H1 (cell line): Measurements from ENCODE around the gene ADH1C. TPM values are rescaled to one million over a fixed set of nuclear protein-coding genes. Genes with fewer than 3 reads are reported as not detected.

Experiments
- ASH2L ChIP-seq: fragments of 200-600, 300-600 bp; sonication (generic); IDR thresholded peaks from one replicate; pipeline ENCODE4 v1.7.1; 2017; ENCODE audit warnings: low read length
- FOSL1 ChIP-seq: IDR thresholded peaks from 2 replicates; pipeline ENCODE4 v1.6.1; 2011; ENCODE audit warnings: mild to moderate bottlenecking, low read depth, low read length, moderate library complexity; ENCODE audit not compliant: insufficient read depth
- GTF2F1 ChIP-seq: IDR thresholded peaks from 2 replicates; pipeline ENCODE4 v1.6.1; 2012; ENCODE audit warnings: low read depth, low read length, improper control_type of control experiment, borderline replicate concordance
- HDAC6 ChIP-seq: IDR thresholded peaks from one replicate; pipeline ENCODE4 v1.7.1; 2012; ENCODE audit warnings: low read depth, mild to moderate bottlenecking, inconsistent platforms, low read length, moderate library complexity
- JUN ChIP-seq: IDR thresholded peaks from 2 replicates; pipeline ENCODE4 v1.6.1; 2011; ENCODE audit warnings: low read depth, mild to moderate bottlenecking, improper control_type of control experiment, low read length
- POLR2A ChIP-seq, 2 experiments: IDR thresholded peaks; 1 replicate in 1 of 2; 2 replicates in 1 of 2; pipeline ENCODE4 v1.6.1; 2011; ENCODE audit warnings: low read depth in 2 of 2, low read length in 2 of 2, mild to moderate bottlenecking in 2 of 2; ENCODE audit errors: control extremely low read depth in 1 of 2
- polyA plus RNA-seq, 7 experiments: library from polyadenylated mRNA; depleted of rRNA in 3 of 7; stranded (reverse) in 5 of 7; unstranded in 2 of 7; fragments of >200 nt in 5 of 7; fragments of 200-250 nt in 2 of 7; gene quantifications; 1 replicate in 5 of 7; 2 replicates in 1 of 7; 4 replicates in 1 of 7; pipeline versions ENCODE4 v1.2.1 to v1.2.3, GENCODE V29; 2011 to 2013; ENCODE audit warnings: missing spikeins in 2 of 7, mixed read lengths in 2 of 7
- total RNA-seq: library from RNA; stranded (reverse); fragmentation: NEBNext Ultra II Directional; extraction: Animal tissue kit (Norgen Biotek cat#: 25700); gene quantifications from 2 replicates; pipeline ENCODE4 v1.2.1, GENCODE V29; 2021
- TF ChIP-seq, protein P1 (sequence below): fragments of 300-600 bp; sonication (generic); IDR thresholded peaks from 2 replicates; pipeline ENCODE4 v1.7.1; 2012; ENCODE audit warnings: low read length, moderate library complexity, mild to moderate bottlenecking, inconsistent platforms; ENCODE audit not compliant: insufficient replicate concordance
- TF ChIP-seq, protein P2 (sequence below), 3 experiments: IDR thresholded peaks; 1 replicate in 2 of 3; 2 replicates in 1 of 3; pipeline versions ENCODE4 v1.5.1 to v1.6.1; 2011; ENCODE audit warnings: low read length in 3 of 3, mild to moderate bottlenecking in 3 of 3, inconsistent platforms in 2 of 3, low read depth in 1 of 3, moderate library complexity in 1 of 3; ENCODE audit not compliant: insufficient read depth in 1 of 3; ENCODE audit errors: control extremely low read depth in 1 of 3
- TF ChIP-seq, protein P3 (sequence below): IDR thresholded peaks from 2 replicates; pipeline ENCODE4 v1.6.1; 2012; ENCODE audit warnings: inconsistent platforms

ADH1C gene
- total and polyA plus RNA-seq, 2 of the 8 experiments (the other 6 are each of a cell fraction or from before 2014, with no cell fraction given): not detected

DNA sequence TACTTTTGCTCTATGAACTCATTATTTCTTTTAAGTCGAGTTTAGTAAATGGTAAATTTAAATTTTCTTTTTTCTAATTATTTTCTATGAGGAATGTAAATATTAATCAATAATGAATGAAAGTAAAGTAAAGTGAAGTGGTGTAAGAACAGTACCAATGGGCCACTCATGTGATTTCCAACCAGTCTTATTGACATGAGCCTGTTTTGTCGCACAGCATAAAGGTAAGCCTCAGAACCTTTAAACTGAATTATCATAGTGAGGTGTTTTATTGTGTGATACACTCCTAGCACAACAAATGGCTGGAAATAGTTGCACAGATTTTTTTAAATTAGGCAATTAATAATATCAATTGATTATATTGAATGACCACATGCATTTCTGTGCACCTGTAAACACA is 1.1 kb downstream of the ADH1C start (continued):
- TF ChIP-seq, protein P1, sequence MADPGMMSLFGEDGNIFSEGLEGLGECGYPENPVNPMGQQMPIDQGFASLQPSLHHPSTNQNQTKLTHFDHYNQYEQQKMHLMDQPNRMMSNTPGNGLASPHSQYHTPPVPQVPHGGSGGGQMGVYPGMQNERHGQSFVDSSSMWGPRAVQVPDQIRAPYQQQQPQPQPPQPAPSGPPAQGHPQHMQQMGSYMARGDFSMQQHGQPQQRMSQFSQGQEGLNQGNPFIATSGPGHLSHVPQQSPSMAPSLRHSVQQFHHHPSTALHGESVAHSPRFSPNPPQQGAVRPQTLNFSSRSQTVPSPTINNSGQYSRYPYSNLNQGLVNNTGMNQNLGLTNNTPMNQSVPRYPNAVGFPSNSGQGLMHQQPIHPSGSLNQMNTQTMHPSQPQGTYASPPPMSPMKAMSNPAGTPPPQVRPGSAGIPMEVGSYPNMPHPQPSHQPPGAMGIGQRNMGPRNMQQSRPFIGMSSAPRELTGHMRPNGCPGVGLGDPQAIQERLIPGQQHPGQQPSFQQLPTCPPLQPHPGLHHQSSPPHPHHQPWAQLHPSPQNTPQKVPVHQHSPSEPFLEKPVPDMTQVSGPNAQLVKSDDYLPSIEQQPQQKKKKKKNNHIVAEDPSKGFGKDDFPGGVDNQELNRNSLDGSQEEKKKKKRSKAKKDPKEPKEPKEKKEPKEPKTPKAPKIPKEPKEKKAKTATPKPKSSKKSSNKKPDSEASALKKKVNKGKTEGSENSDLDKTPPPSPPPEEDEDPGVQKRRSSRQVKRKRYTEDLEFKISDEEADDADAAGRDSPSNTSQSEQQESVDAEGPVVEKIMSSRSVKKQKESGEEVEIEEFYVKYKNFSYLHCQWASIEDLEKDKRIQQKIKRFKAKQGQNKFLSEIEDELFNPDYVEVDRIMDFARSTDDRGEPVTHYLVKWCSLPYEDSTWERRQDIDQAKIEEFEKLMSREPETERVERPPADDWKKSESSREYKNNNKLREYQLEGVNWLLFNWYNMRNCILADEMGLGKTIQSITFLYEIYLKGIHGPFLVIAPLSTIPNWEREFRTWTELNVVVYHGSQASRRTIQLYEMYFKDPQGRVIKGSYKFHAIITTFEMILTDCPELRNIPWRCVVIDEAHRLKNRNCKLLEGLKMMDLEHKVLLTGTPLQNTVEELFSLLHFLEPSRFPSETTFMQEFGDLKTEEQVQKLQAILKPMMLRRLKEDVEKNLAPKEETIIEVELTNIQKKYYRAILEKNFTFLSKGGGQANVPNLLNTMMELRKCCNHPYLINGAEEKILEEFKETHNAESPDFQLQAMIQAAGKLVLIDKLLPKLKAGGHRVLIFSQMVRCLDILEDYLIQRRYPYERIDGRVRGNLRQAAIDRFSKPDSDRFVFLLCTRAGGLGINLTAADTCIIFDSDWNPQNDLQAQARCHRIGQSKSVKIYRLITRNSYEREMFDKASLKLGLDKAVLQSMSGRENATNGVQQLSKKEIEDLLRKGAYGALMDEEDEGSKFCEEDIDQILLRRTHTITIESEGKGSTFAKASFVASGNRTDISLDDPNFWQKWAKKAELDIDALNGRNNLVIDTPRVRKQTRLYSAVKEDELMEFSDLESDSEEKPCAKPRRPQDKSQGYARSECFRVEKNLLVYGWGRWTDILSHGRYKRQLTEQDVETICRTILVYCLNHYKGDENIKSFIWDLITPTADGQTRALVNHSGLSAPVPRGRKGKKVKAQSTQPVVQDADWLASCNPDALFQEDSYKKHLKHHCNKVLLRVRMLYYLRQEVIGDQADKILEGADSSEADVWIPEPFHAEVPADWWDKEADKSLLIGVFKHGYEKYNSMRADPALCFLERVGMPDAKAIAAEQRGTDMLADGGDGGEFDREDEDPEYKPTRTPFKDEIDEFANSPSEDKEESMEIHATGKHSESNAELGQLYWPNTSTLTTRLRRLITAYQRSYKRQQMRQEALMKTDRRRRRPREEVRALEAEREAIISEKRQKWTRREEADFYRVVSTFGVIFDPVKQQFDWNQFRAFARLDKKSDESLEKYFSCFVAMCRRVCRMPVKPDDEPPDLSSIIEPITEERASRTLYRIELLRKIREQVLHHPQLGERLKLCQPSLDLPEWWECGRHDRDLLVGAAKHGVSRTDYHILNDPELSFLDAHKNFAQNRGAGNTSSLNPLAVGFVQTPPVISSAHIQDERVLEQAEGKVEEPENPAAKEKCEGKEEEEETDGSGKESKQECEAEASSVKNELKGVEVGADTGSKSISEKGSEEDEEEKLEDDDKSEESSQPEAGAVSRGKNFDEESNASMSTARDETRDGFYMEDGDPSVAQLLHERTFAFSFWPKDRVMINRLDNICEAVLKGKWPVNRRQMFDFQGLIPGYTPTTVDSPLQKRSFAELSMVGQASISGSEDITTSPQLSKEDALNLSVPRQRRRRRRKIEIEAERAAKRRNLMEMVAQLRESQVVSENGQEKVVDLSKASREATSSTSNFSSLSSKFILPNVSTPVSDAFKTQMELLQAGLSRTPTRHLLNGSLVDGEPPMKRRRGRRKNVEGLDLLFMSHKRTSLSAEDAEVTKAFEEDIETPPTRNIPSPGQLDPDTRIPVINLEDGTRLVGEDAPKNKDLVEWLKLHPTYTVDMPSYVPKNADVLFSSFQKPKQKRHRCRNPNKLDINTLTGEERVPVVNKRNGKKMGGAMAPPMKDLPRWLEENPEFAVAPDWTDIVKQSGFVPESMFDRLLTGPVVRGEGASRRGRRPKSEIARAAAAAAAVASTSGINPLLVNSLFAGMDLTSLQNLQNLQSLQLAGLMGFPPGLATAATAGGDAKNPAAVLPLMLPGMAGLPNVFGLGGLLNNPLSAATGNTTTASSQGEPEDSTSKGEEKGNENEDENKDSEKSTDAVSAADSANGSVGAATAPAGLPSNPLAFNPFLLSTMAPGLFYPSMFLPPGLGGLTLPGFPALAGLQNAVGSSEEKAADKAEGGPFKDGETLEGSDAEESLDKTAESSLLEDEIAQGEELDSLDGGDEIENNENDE: no peak
- TF ChIP-seq JUN (no peak), GTF2F1 (no peak), POLR2A (IDR thresholded peaks at IDR 0.05; ENCODE audit: control extremely low read depth in 1 of 2, low read depth in 2 of 2, low read length in 2 of 2) (no peak), HDAC6 (no peak), ASH2L (no peak), FOSL1 (no peak)
- TF ChIP-seq, protein P2, sequence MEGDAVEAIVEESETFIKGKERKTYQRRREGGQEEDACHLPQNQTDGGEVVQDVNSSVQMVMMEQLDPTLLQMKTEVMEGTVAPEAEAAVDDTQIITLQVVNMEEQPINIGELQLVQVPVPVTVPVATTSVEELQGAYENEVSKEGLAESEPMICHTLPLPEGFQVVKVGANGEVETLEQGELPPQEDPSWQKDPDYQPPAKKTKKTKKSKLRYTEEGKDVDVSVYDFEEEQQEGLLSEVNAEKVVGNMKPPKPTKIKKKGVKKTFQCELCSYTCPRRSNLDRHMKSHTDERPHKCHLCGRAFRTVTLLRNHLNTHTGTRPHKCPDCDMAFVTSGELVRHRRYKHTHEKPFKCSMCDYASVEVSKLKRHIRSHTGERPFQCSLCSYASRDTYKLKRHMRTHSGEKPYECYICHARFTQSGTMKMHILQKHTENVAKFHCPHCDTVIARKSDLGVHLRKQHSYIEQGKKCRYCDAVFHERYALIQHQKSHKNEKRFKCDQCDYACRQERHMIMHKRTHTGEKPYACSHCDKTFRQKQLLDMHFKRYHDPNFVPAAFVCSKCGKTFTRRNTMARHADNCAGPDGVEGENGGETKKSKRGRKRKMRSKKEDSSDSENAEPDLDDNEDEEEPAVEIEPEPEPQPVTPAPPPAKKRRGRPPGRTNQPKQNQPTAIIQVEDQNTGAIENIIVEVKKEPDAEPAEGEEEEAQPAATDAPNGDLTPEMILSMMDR (IDR thresholded peaks at IDR 0.05; ENCODE audit: control extremely low read depth in 1 of 3, insufficient read depth in 1 of 3, low read depth in 1 of 3, low read length in 3 of 3): no peak
- TF ChIP-seq, protein P3, sequence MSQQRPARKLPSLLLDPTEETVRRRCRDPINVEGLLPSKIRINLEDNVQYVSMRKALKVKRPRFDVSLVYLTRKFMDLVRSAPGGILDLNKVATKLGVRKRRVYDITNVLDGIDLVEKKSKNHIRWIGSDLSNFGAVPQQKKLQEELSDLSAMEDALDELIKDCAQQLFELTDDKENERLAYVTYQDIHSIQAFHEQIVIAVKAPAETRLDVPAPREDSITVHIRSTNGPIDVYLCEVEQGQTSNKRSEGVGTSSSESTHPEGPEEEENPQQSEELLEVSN: no peak
